ENCODE results near the gene PADI6. TPM values are rescaled to one million over a fixed set of nuclear protein-coding genes. Genes with fewer than 3 reads are reported as not detected.

Gene PADI6
- total RNA-seq, 4 donors from 2014 or later = not detected

- intact Hi-C loops (cut with DNase I; ENCODE audit: low total_unique reads) = no loop called here
- DNase-seq (ENCODE audit: low spot score in 2 of 2) = no peak
- TF ChIP-seq CTCF (IDR thresholded peaks at IDR 0.05) (no peak), POLR2A (IDR thresholded peaks at IDR 0.05) (no peak)
- 65 to 66% methylated on average over 2 to 10 of the region's 11 CpGs for WGBS, 2 donors
- H3K4me3 ChIP-seq (ENCODE audit: low read depth, poor library complexity, severe bottlenecking) = no peak overlapping the region
Observed at GRCh38 chr1:17359031-17359430, 13.0 kb upstream of the PADI6 start.

- intact Hi-C loops (cut with DNase I; ENCODE audit: low total_unique reads) = no loop called here
- WGBS, 2 donors = 84 to 86% methylated on average over 9 of the region's 9 CpGs
- H3K4me3 ChIP-seq (ENCODE audit: low read depth, poor library complexity, severe bottlenecking) = no peak overlapping the region
- TF ChIP-seq POLR2A (IDR thresholded peaks at IDR 0.05) = no peak
- no peak for TF ChIP-seq CTCF (IDR thresholded peaks at IDR 0.05)
- no peak for DNase-seq (ENCODE audit: low spot score in 2 of 2)
Observed at GRCh38 chr1:17359808-17360207, 12.2 kb upstream of the PADI6 start.

GRCh38 chr1:17360272-17360956 lies 11.6 kb upstream of the PADI6 start:
- DNase-seq (ENCODE audit: low spot score in 2 of 2) = no peak
- intact Hi-C loops (cut with DNase I; ENCODE audit: low total_unique reads) = no loop called here
- WGBS, 2 donors = 86 to 88% methylated on average over 10 of the region's 11 CpGs
- TF ChIP-seq POLR2A (IDR thresholded peaks at IDR 0.05) (no peak), CTCF (IDR thresholded peaks at IDR 0.05) (no peak)
- H3K4me3 ChIP-seq (ENCODE audit: low read depth, poor library complexity, severe bottlenecking) = no peak overlapping the region

- TF ChIP-seq POLR2A (IDR thresholded peaks at IDR 0.05) (no peak), CTCF (IDR thresholded peaks at IDR 0.05) (no peak)
- no peak overlapping the region for H3K4me3 ChIP-seq (ENCODE audit: low read depth, poor library complexity, severe bottlenecking)
- no peak for DNase-seq (ENCODE audit: low spot score in 2 of 2)
- intact Hi-C loops (cut with DNase I; ENCODE audit: low total_unique reads) = no loop called here
- 78 to 82% methylated on average over 4 of the region's 4 CpGs for WGBS, 2 donors
Observed at GRCh38 chr1:17361687-17362086, 10.3 kb upstream of the PADI6 start.

- no peak for DNase-seq (ENCODE audit: low spot score in 2 of 2)
- 84 to 89% methylated on average over 10 to 12 of the region's 12 CpGs for WGBS, 2 donors
- TF ChIP-seq POLR2A (IDR thresholded peaks at IDR 0.05) (no peak), CTCF (IDR thresholded peaks at IDR 0.05) (no peak)
- no peak overlapping the region for H3K4me3 ChIP-seq (ENCODE audit: low read depth, poor library complexity, severe bottlenecking)
- intact Hi-C loops (cut with DNase I; ENCODE audit: low total_unique reads) = no loop called here
Observed at GRCh38 chr1:17363351-17363750, 8.6 kb upstream of the PADI6 start.

GRCh38 chr1:17363771-17364170 lies 8.2 kb upstream of the PADI6 start:
- no peak overlapping the region for H3K4me3 ChIP-seq (ENCODE audit: low read depth, poor library complexity, severe bottlenecking)
- DNase-seq (ENCODE audit: low spot score in 2 of 2) = no peak
- no peak for TF ChIP-seq POLR2A (IDR thresholded peaks at IDR 0.05)
- TF ChIP-seq CTCF (IDR thresholded peaks at IDR 0.05) = no peak
- 82 to 92% methylated on average over 4 of the region's 4 CpGs for WGBS, 2 donors
- intact Hi-C loops (cut with DNase I; ENCODE audit: low total_unique reads) = no loop called here
